Osteocyte (in vitro differentiated cells): ENCODE results near the gene CALML3. TPM values are rescaled to one million over a fixed set of nuclear protein-coding genes. Genes with fewer than 3 reads are reported as not detected.

Experiments
- DNase-seq: peaks from one replicate; pipeline ENCODE4 v3.0.0; 2021; ENCODE audit warnings: mixed read lengths; ENCODE audit not compliant: unreplicated experiment; ENCODE audit errors: extremely low spot score
- H3K27ac Mint-ChIP-seq: one replicate; pipeline ENCODE4 v1.8.0; 2021; ENCODE audit warnings: mild to moderate bottlenecking, mixed read lengths; ENCODE audit not compliant: unreplicated experiment
- H3K27me3 Mint-ChIP-seq: one replicate; pipeline ENCODE4 v1.8.0; 2021; ENCODE audit warnings: mixed read lengths; ENCODE audit not compliant: unreplicated experiment
- H3K36me3 Mint-ChIP-seq: one replicate; pipeline ENCODE4 v1.8.0; 2021; ENCODE audit warnings: mixed read lengths; ENCODE audit not compliant: unreplicated experiment
- H3K4me1 Mint-ChIP-seq: one replicate; pipeline ENCODE4 v1.8.0; 2021; ENCODE audit warnings: mixed read lengths; ENCODE audit not compliant: unreplicated experiment
- H3K4me3 Mint-ChIP-seq: one replicate; pipeline ENCODE4 v1.8.0; 2021; ENCODE audit warnings: mild to moderate bottlenecking, moderate library complexity, mixed read lengths; ENCODE audit not compliant: unreplicated experiment
- H3K9me3 Mint-ChIP-seq: one replicate; pipeline ENCODE4 v1.8.0; 2021; ENCODE audit warnings: mixed read lengths; ENCODE audit not compliant: unreplicated experiment
- CTCF ChIP-seq: fragments of 200-600 bp; sonication (generic); IDR thresholded peaks from 2 replicates; pipeline ENCODE4 v1.5.0; 2021; ENCODE audit warnings: antibody characterized with exemption, mild to moderate bottlenecking, moderate library complexity
- total RNA-seq: library from RNA; stranded (reverse); gene quantifications from 2 replicates; pipeline ENCODE4 v1.2.1, GENCODE V29; 2021

CALML3 gene
- total RNA-seq, 1 donor from 2014 or later: not detected

GRCh38 chr10:5563321-5563961, 38.7 kb downstream of the CALML3 start:
- no peak for DNase-seq
- H3K27me3 Mint-ChIP-seq: no peaks in the 10 kb centered on the region
- H3K36me3 Mint-ChIP-seq: no peaks in the 10 kb centered on the region
- no peak overlapping the region for H3K4me3 Mint-ChIP-seq
- peaks cover 45% of the 10 kb centered on the region for H3K4me1 Mint-ChIP-seq
- peak overlapping the region; percentile 38 for H3K27ac Mint-ChIP-seq
- no peak for TF ChIP-seq CTCF
- H3K9me3 Mint-ChIP-seq: no peaks in the 10 kb centered on the region

- H3K36me3 Mint-ChIP-seq: no peaks in the 10 kb centered on the region
- no peaks in the 10 kb centered on the region for H3K9me3 Mint-ChIP-seq
- H3K4me3 Mint-ChIP-seq: no peak overlapping the region
- no peak for TF ChIP-seq CTCF
- peaks cover 45% of the 10 kb centered on the region for H3K4me1 Mint-ChIP-seq
- H3K27me3 Mint-ChIP-seq: no peaks in the 10 kb centered on the region
- peak overlapping the region; percentile 38 for H3K27ac Mint-ChIP-seq
- no peak for DNase-seq
These were observed 39.3 kb downstream of the CALML3 start for GRCh38 chr10:5563991-5564536.

GRCh38 chr10:5564537-5565204, 39.9 kb downstream of the CALML3 start:
- Mint-ChIP-seq H3K4me3 (no peak overlapping the region), H3K27me3 (no peaks in the 10 kb centered on the region), H3K27ac (peak overlapping the region; percentile 36), H3K9me3 (no peaks in the 10 kb centered on the region), H3K36me3 (no peaks in the 10 kb centered on the region), H3K4me1 (peaks cover 39% of the 10 kb centered on the region)
- DNase-seq: no peak
- TF ChIP-seq CTCF: no peak

- no peak for TF ChIP-seq CTCF
- no peaks in the 10 kb centered on the region for H3K27me3 Mint-ChIP-seq
- DNase-seq: no peak
- H3K4me3 Mint-ChIP-seq: no peak overlapping the region
- no peaks in the 10 kb centered on the region for H3K36me3 Mint-ChIP-seq
- H3K4me1 Mint-ChIP-seq: peaks cover 34% of the 10 kb centered on the region
- no peaks in the 10 kb centered on the region for H3K9me3 Mint-ChIP-seq
- no peak overlapping the region for H3K27ac Mint-ChIP-seq
These were observed 40.4 kb downstream of the CALML3 start for GRCh38 chr10:5565205-5565545.
